SK-N-SH (cell line): ENCODE results near the gene RGS7. TPM values are rescaled to one million over a fixed set of nuclear protein-coding genes. Genes with fewer than 3 reads are reported as not detected.

ENCODE experiments used
- CTCF ChIA-PET: fragments of 300-600, 350-600 bp; formaldehyde crosslinking; extraction: SDS; loops from one replicate; lab custom pipeline; 2021; lab: Yijun Ruan, JAX
- POLR2A ChIA-PET: fragments of 350-600 bp; sonication (Branson Sonifier 250); formaldehyde crosslinking; extraction: SDS; loops from one replicate; lab custom pipeline; 2020; ENCODE audit warnings: antibody characterized with exemption, inconsistent platforms; lab: Yijun Ruan, JAX
- DNase-seq: peaks from one replicate; pipeline ENCODE4 v3.0.0; 2012
- H2AFZ ChIP-seq: fragments of 200-600 bp; sonication (generic); 2 replicates; pipeline ENCODE4 v1.8.1; 2016; ENCODE audit warnings: antibody characterized with exemption, mild to moderate bottlenecking, low read depth
- H3F3A ChIP-seq: fragments of 200-600 bp; sonication (generic); replicated peaks from 2 replicates; pipeline ENCODE3; 2016; ENCODE audit warnings: antibody characterized with exemption, mild to moderate bottlenecking; ENCODE audit not compliant: insufficient read depth
- H3K27ac ChIP-seq, 2 experiments: fragments of 200-500 bp in 1 of 2; fragments of 200-600 bp in 1 of 2; sonication (Bioruptor generic) in 1 of 2; sonication (generic), shearing (Covaris generic) in 1 of 2; 2 replicates each; pipeline versions ENCODE4 v1.5.1 to v1.6.1; 2014 to 2016; ENCODE audit warnings: low read depth in 2 of 2, inconsistent platforms in 1 of 2, low read length in 1 of 2, mild to moderate bottlenecking in 1 of 2, mixed read lengths in 1 of 2
- H3K27me3 ChIP-seq: fragments of 200-600 bp; sonication (generic), shearing (Covaris generic); 2 replicates; pipeline ENCODE4 v1.6.1; 2016; ENCODE audit warnings: mixed run types; ENCODE audit not compliant: insufficient read depth
- H3K36me3 ChIP-seq, 2 experiments: fragments of 200-500 bp in 1 of 2; fragments of 200-600 bp in 1 of 2; sonication (Bioruptor generic) in 1 of 2; sonication (generic) in 1 of 2; replicated peaks in 1 of 2; 2 replicates each; pipeline versions ENCODE3 to v1.5.1; 2014 to 2016; ENCODE audit warnings: low read length in 1 of 2, mild to moderate bottlenecking in 1 of 2; ENCODE audit not compliant: insufficient read depth in 2 of 2, control insufficient read depth in 1 of 2
- H3K4me1 ChIP-seq, 2 experiments: fragments of 200-500 bp in 1 of 2; fragments of 200-600 bp in 1 of 2; sonication (Bioruptor generic) in 1 of 2; sonication (generic), shearing (Covaris generic) in 1 of 2; 2 replicates each; pipeline versions ENCODE4 v1.5.1 to v1.6.1; 2014 to 2016; ENCODE audit warnings: low read depth in 1 of 2, low read length in 1 of 2, mixed run types in 1 of 2; ENCODE audit not compliant: insufficient read depth in 2 of 2, control insufficient read depth in 1 of 2
- H3K4me2 ChIP-seq: fragments of 200-600 bp; sonication (generic), shearing (Covaris generic); 2 replicates; pipeline ENCODE4 v1.6.1; 2017; ENCODE audit warnings: mixed run types
- H3K4me3 ChIP-seq, 2 experiments: fragments of 200-500 bp in 1 of 2; fragments of 200-600 bp in 1 of 2; sonication (Bioruptor generic) in 1 of 2; sonication (generic), shearing (Covaris generic) in 1 of 2; 2 replicates each; pipeline versions ENCODE4 v1.5.1 to v1.8.1; 2014 to 2016; ENCODE audit warnings: low read depth in 2 of 2, inconsistent platforms in 1 of 2, low read length in 1 of 2, mild to moderate bottlenecking in 1 of 2, mixed read lengths in 1 of 2, moderate library complexity in 1 of 2
- H3K79me2 ChIP-seq: fragments of 200-600 bp; sonication (generic); 2 replicates; pipeline ENCODE4 v1.8.1; 2017; ENCODE audit warnings: mild to moderate bottlenecking; ENCODE audit not compliant: insufficient read depth
- H3K9ac ChIP-seq: fragments of 200-600 bp; sonication (generic); 2 replicates; pipeline ENCODE4 v1.6.1; 2017; ENCODE audit warnings: mixed run types
- H3K9me2 ChIP-seq: fragments of 200-600 bp; sonication (generic); 2 replicates; pipeline ENCODE4 v1.6.1; 2017; ENCODE audit warnings: mixed run types
- H3K9me3 ChIP-seq: fragments of 200-600 bp; sonication (generic); 2 replicates; pipeline ENCODE4 v1.6.1; 2017; ENCODE audit warnings: mixed run types, mild to moderate bottlenecking, moderate library complexity
- H4K20me1 ChIP-seq: fragments of 200-600 bp; sonication (generic); 2 replicates; pipeline ENCODE4 v1.6.1; 2017; ENCODE audit warnings: mild to moderate bottlenecking, mixed run types; ENCODE audit not compliant: insufficient read depth
- ELF1 ChIP-seq: IDR thresholded peaks from 2 replicates; pipeline ENCODE4 v1.4.0; 2012
- FOSL2 ChIP-seq: IDR thresholded peaks from 2 replicates; pipeline ENCODE4 v1.4.0; 2012; ENCODE audit warnings: low read depth, mild to moderate bottlenecking, moderate library complexity, borderline replicate concordance
- FOXM1 ChIP-seq: IDR thresholded peaks from 2 replicates; pipeline ENCODE4 v1.4.0; 2012; ENCODE audit warnings: low read depth, mild to moderate bottlenecking
- GABPA ChIP-seq: IDR thresholded peaks from 2 replicates; pipeline ENCODE4 v1.4.0; 2012; ENCODE audit warnings: low read depth, mild to moderate bottlenecking
- GATA2 ChIP-seq: sonication (generic); formaldehyde crosslinking; IDR thresholded peaks from 2 replicates; pipeline ENCODE4 v1.5.0; 2020; ENCODE audit warnings: mild to moderate bottlenecking, missing genetic modification reagents
- IRF3 ChIP-seq: fragments of 150-350 bp; IDR thresholded peaks from 2 replicates; pipeline ENCODE4 v1.6.1; 2016; ENCODE audit warnings: mild to moderate bottlenecking, low read depth, low read length
- MAX ChIP-seq: IDR thresholded peaks from 2 replicates; pipeline ENCODE4 v1.4.0; 2012; ENCODE audit warnings: low read depth
- MXI1 ChIP-seq: IDR thresholded peaks from 2 replicates; pipeline ENCODE4 v1.6.1; 2012; ENCODE audit warnings: mild to moderate bottlenecking, low read depth, low read length, improper control_type of control experiment
- NFIC ChIP-seq: IDR thresholded peaks from 2 replicates; pipeline ENCODE4 v1.4.0; 2012; ENCODE audit warnings: borderline replicate concordance
- PBX3 ChIP-seq: IDR thresholded peaks from 2 replicates; pipeline ENCODE4; 2012
- POLR2AphosphoS5 ChIP-seq: IDR thresholded peaks from 2 replicates; pipeline ENCODE4 v1.6.1; 2012; ENCODE audit warnings: low read depth, low read length
- RCOR1 ChIP-seq: fragments of 150-350 bp; IDR thresholded peaks from 2 replicates; pipeline ENCODE4 v1.6.1; 2017; ENCODE audit warnings: antibody characterized with exemption, low read length
- REST ChIP-seq: IDR thresholded peaks from 2 replicates; pipeline ENCODE4 v1.6.1; 2012; ENCODE audit warnings: mild to moderate bottlenecking, low read depth, low read length, moderate library complexity
- RFX5 ChIP-seq: IDR thresholded peaks from 2 replicates; pipeline ENCODE4 v1.6.1; 2012; ENCODE audit warnings: mild to moderate bottlenecking, improper control_type of control experiment, low read length
- RXRA ChIP-seq: IDR thresholded peaks from 2 replicates; pipeline ENCODE4 v1.4.0; 2012; ENCODE audit warnings: low read depth, mild to moderate bottlenecking, borderline replicate concordance
- SIN3A ChIP-seq: IDR thresholded peaks from 2 replicates; pipeline ENCODE4 v1.6.1; 2012; ENCODE audit warnings: low read depth, mild to moderate bottlenecking, low read length, moderate library complexity, borderline replicate concordance
- USF1 ChIP-seq: IDR thresholded peaks from 2 replicates; pipeline ENCODE4 v1.4.0; 2012; ENCODE audit warnings: low read depth, borderline replicate concordance
- USF2 ChIP-seq: fragments of 150-350 bp; IDR thresholded peaks from 2 replicates; pipeline ENCODE4 v1.6.1; 2017; ENCODE audit warnings: antibody characterized with exemption, low read length, low read depth, borderline replicate concordance
- polyA plus RNA-seq, 3 experiments: library from polyadenylated mRNA; depleted of rRNA; stranded (reverse); fragments of >200 nt; gene quantifications; 2 replicates each; pipeline ENCODE4 v1.2.3, GENCODE V29; 2012

The RGS7 gene
- polyA plus RNA-seq, 1 of the 3 experiments (the other 2 are of a cell fraction), result 0.36 TPM

- TF ChIP-seq REST, result no peak
- TF ChIP-seq PBX3, result no peak
- no peak for TF ChIP-seq FOXM1
- no peak for TF ChIP-seq FOSL2
- no peak for TF ChIP-seq POLR2AphosphoS5
- no peak for TF ChIP-seq MAX
- no peak for TF ChIP-seq GATA2 (CRISPR knock-in tag)
- TF ChIP-seq RFX5, result no peak
- TF ChIP-seq MXI1, result no peak
- no peak for TF ChIP-seq RXRA
- TF ChIP-seq RCOR1, result no peak
These were observed 598.7 kb downstream of the RGS7 start (continued) for GRCh38 chr1:240758296-240758695.

GRCh38 chr1:240747907-240748306 is 609.1 kb downstream of the RGS7 start:
- Histone ChIP-seq H3K9me2 (0 out of 2 replicates have a peak, but pooled peaks cover 2% of the 10 kb centered on the region), H3K36me3 (no peaks in the 10 kb centered on the region), H3K9ac (no peak overlapping the region), H3K4me2 (no peak overlapping the region), H3K9me3 (no peaks in the 10 kb centered on the region; the same call in 1 of the 2 replicates), H3F3A (no peaks in the 10 kb centered on the region), H3K4me1 (no peaks in the 10 kb centered on the region), H2AFZ (no peak overlapping the region), H3K27ac (no peak overlapping the region), H3K79me2 (no peaks in the 10 kb centered on the region), H3K4me3 (no peak overlapping the region), H3K27me3 (no peaks in the 10 kb centered on the region), H4K20me1 (no peaks in the 10 kb centered on the region)
- DNase-seq, result no peak
- TF ChIP-seq SIN3A (no peak), USF1 (no peak), USF2 (no peak), NFIC (no peak), POLR2AphosphoS5 (no peak), ELF1 (no peak), FOXM1 (no peak), GABPA (no peak), IRF3 (no peak)
- ChIA-PET POLR2A (no interaction called here), CTCF (no interaction called here)
